ENCODE measurements around the gene CDC73.

DNA sequence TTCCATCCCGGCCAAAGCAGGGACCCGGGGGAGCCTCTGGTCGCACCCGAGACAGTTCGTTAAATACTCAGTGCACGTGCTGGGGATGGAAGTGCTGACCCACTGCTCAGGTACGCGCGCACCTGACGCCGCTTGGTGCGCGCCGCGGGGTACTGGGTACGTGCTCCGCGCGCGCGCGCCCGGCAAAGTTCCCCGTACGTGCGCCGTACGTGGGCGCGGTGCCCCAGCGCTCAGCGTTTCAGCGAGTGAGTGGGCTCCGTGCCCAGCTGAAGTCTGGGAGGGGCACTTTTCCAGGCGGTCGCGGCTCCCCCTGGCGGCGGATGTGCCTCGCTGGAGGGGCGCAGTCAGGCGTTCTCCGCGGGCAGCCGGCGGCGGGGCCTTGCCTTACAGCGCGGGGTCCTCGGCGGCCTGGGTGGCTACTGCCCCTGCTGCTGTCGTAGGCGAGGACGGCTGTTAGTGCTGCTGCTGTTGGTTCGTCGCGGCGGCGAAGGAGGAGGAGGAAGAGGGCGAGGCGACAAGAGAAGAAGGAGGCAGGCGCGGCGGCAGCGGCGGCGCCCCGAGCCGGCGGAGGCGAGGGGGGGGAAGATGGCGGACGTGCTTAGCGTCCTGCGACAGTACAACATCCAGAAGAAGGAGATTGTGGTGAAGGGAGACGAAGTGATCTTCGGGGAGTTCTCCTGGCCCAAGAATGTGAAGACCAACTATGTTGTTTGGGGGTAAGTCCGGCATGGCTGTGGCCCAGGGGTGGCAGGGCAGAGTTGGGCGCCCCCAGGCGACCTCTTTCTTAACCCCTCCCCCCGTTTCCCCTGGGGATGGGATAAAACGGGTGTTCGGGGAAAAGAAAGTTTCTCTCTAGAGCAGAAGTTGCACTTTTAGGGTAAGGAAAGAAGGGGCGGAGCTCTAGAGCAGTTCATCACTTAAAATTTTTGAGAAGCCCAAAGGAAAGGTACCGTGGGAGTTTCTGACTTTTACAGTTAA lies at the start of gene CDC73:
- TF ChIP-seq POLR2AphosphoS5 (IDR thresholded peaks at IDR 0.05; ENCODE audit: low read depth, low read length) (peak; percentile 64), POLR2A (IDR thresholded peaks at IDR 0.05; ENCODE audit: low read depth, low read length) (peak; percentile 77; the same call in 1 of the 2 replicates), PAX5 (IDR thresholded peaks at IDR 0.05; ENCODE audit: insufficient read depth, low read length, severe bottlenecking) (peak; percentile 63), TAF1 (IDR thresholded peaks at IDR 0.05; ENCODE audit: low read depth, low read length) (peak; percentile 74)
